CD14-positive monocyte (primary cell): ENCODE data around the gene MCC. TPM values are rescaled to one million over a fixed set of nuclear protein-coding genes. Genes with fewer than 3 reads are reported as not detected.

ENCODE experiments used
- DNase-seq, 3 donors: peaks; one replicate each; pipeline ENCODE4 v3.0.0-alpha.2; 2011 to 2022
- H2AFZ ChIP-seq: 2 replicates; pipeline ENCODE4 v1.6.0; 2012; ENCODE audit warnings: mild to moderate bottlenecking, low read depth, low read length, inconsistent platforms; ENCODE audit not compliant: insufficient read depth, poor library complexity, severe bottlenecking
- H3K27ac ChIP-seq, 2 donors: 1 replicate in 1 of 2; 2 replicates in 1 of 2; pipeline ENCODE4 v1.5.1; 2012 to 2013; ENCODE audit warnings: low read length in 2 of 2, control low read depth in 1 of 2, inconsistent platforms in 1 of 2, low read depth in 1 of 2, mild to moderate bottlenecking in 1 of 2
- H3K27me3 ChIP-seq, 2 donors: one replicate each; pipeline versions ENCODE4 v1.6.0 to v1.6.1; 2011 to 2013; ENCODE audit warnings: low read length in 2 of 2; ENCODE audit not compliant: control insufficient read depth in 2 of 2, insufficient read depth in 2 of 2
- H3K36me3 ChIP-seq, 2 donors: replicated peaks in 1 of 2; 1 replicate in 1 of 2; 2 replicates in 1 of 2; pipeline versions ENCODE4 v1.5.1 to v1.6.1; 2012 to 2013; ENCODE audit warnings: low read length in 2 of 2, control low read depth in 1 of 2, inconsistent platforms in 1 of 2, mild to moderate bottlenecking in 1 of 2; ENCODE audit not compliant: insufficient read depth in 2 of 2, control insufficient read depth in 1 of 2
- H3K4me1 ChIP-seq, 2 donors: 1 replicate in 1 of 2; 2 replicates in 1 of 2; pipeline versions ENCODE4 v1.5.1 to v1.6.1; 2012 to 2013; ENCODE audit warnings: low read length in 2 of 2, control low read depth in 1 of 2, inconsistent platforms in 1 of 2, mild to moderate bottlenecking in 1 of 2, moderate library complexity in 1 of 2; ENCODE audit not compliant: insufficient read depth in 2 of 2, control insufficient read depth in 1 of 2
- H3K4me2 ChIP-seq: replicated peaks from 2 replicates; pipeline ENCODE3; 2012; ENCODE audit warnings: low read length, moderate library complexity, mild to moderate bottlenecking; ENCODE audit not compliant: poor library complexity, severe bottlenecking; ENCODE audit errors: extremely low read depth
- H3K4me3 ChIP-seq, 3 experiments: fragments of 200-600 bp in 1 of 3; sonication (generic) in 1 of 3; replicated peaks in 1 of 3; 1 replicate in 2 of 3; 2 replicates in 1 of 3; pipeline ENCODE4 v1.5.1; 2011 to 2013; ENCODE audit warnings: low read length in 3 of 3, mild to moderate bottlenecking in 3 of 3, control low read depth in 2 of 3, low read depth in 2 of 3, inconsistent platforms in 1 of 3, moderate library complexity in 1 of 3
- H3K79me2 ChIP-seq: 2 replicates; pipeline ENCODE4 v1.6.0; 2012; ENCODE audit warnings: mild to moderate bottlenecking, control low read depth, inconsistent platforms, low read length, moderate library complexity; ENCODE audit not compliant: insufficient read depth
- H3K9ac ChIP-seq: 2 replicates; pipeline ENCODE4 v1.6.0; 2017; ENCODE audit warnings: low read length, mild to moderate bottlenecking; ENCODE audit not compliant: insufficient read depth, poor library complexity, severe bottlenecking
- H3K9me3 ChIP-seq, 2 donors: replicated peaks in 1 of 2; 1 replicate in 1 of 2; 2 replicates in 1 of 2; pipeline versions ENCODE4 v1.5.1 to v1.6.1; 2012 to 2013; ENCODE audit warnings: low read length in 2 of 2, control low read depth in 1 of 2; ENCODE audit not compliant: control insufficient read depth in 1 of 2, insufficient read depth in 1 of 2
- H4K20me1 ChIP-seq: 2 replicates; pipeline ENCODE4 v1.6.0; 2012; ENCODE audit warnings: mild to moderate bottlenecking, low read length, control low read depth, moderate library complexity; ENCODE audit not compliant: insufficient read depth
- H3K27ac Mint-ChIP-seq, 7 donors: one replicate each; pipeline ENCODE4 v1.8.0; 2020; ENCODE audit warnings: mild to moderate bottlenecking in 7 of 7, mixed read lengths in 7 of 7, moderate library complexity in 6 of 7, inconsistent platforms in 2 of 7
- H3K27me3 Mint-ChIP-seq, 3 donors: one replicate each; pipeline ENCODE4 v1.8.0; 2021 to 2022; ENCODE audit warnings: low read depth in 3 of 3, mild to moderate bottlenecking in 3 of 3, mixed read lengths in 3 of 3, moderate library complexity in 3 of 3, inconsistent platforms in 1 of 3
- H3K36me3 Mint-ChIP-seq, 2 donors: one replicate each; pipeline ENCODE4 v1.8.0; 2020; ENCODE audit warnings: mixed read lengths in 2 of 2, inconsistent platforms in 1 of 2, mild to moderate bottlenecking in 1 of 2
- H3K4me1 Mint-ChIP-seq: one replicate; pipeline ENCODE4 v1.8.0; 2020; ENCODE audit warnings: mild to moderate bottlenecking, mixed read lengths
- H3K4me3 Mint-ChIP-seq, 2 donors: one replicate each; pipeline ENCODE4 v1.8.0; 2020; ENCODE audit warnings: mild to moderate bottlenecking in 2 of 2, mixed read lengths in 2 of 2, moderate library complexity in 1 of 2
- H3K9me3 Mint-ChIP-seq, 7 donors: one replicate each; pipeline ENCODE4 v1.8.0; 2020 to 2022; ENCODE audit warnings: mixed read lengths in 7 of 7, mild to moderate bottlenecking in 6 of 7, moderate library complexity in 6 of 7, inconsistent platforms in 2 of 7
- WGBS: methylation state at CpG from one replicate; pipeline ENCODE4 v1.1.5; 2013; ENCODE audit warnings: missing lambda C conversion rate; ENCODE audit not compliant: insufficient coverage; 5-methylcytosine and 5-hydroxymethylcytosine counted together
- intact Hi-C, 2 donors: fragments of 100-400 bp; cut with micrococcal nuclease; formaldehyde crosslinking; loops; one replicate each; pipeline versions ENCODE4 v1.15.0 to v1.15.1; 2023
- polyA plus RNA-seq, 3 donors: library from polyadenylated mRNA; depleted of rRNA in 1 of 3; unstranded in 2 of 3; stranded (reverse) in 1 of 3; fragments of 300-500 nt in 2 of 3; fragments of >200 nt in 1 of 3; fragmentation: Illumina TruSeq in 2 of 3; gene quantifications; 1 replicate in 2 of 3; 2 replicates in 1 of 3; pipeline ENCODE4 v1.2.3, GENCODE V29; 2012 to 2021
- TF ChIP-seq, protein P1 (sequence below): fragments of 200-600 bp; IDR thresholded peaks from one replicate; pipeline ENCODE4 v1.8.0; 2022; ENCODE audit warnings: antibody characterized with exemption, mild to moderate bottlenecking

Gene MCC
- polyA plus RNA-seq, 3 donors: 0.09 TPM; not detected in 2

DNA sequence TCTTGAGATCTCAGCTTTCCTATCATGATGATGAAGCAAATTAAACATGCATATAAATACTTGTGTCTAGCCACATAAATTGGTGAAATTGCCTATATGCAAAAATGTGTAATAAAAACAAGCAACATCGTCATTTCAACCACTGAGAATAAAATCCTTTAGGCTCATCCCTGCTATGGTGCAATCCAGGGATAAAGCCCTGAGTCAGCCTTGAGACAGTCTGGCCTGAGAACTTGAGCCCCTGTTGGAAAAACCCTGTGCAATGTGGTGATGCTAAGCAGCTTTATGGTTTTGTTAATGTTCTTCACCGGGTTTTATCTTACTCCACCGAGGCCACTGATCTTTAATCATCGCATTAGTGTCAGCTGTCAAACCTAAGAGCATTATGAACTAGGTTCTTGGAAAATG lies 341.1 kb downstream of the MCC start:
- H4K20me1 ChIP-seq: no peaks in the 10 kb centered on the region
- no peak overlapping the region for H3K4me3 Mint-ChIP-seq
- intact Hi-C loops: no loop called here
- H3K9me3 Mint-ChIP-seq: peaks cover 0 to 2% (median 0%) of the 10 kb centered on the region in 7 donors
- no peaks in the 10 kb centered on the region for H3K9me3 ChIP-seq
- peaks cover 0 to 5% of the 10 kb centered on the region in 2 donors for H3K27me3 ChIP-seq
- H3K4me3 ChIP-seq: no peak overlapping the region
- H3K4me1 Mint-ChIP-seq: no peaks in the 10 kb centered on the region
- whole genome bisulfite sequencing: 66% methylated on average over 4 of the region's 4 CpGs
- no peak overlapping the region for H2AFZ ChIP-seq
- peaks cover 4 to 14% (median 5%) of the 10 kb centered on the region in 3 donors for H3K27me3 Mint-ChIP-seq
- H3K36me3 ChIP-seq: no peaks in the 10 kb centered on the region
- no peak overlapping the region for H3K27ac ChIP-seq
- no peaks in the 10 kb centered on the region for H3K36me3 Mint-ChIP-seq
- no peaks in the 10 kb centered on the region for H3K4me1 ChIP-seq
- TF ChIP-seq, protein P1, sequence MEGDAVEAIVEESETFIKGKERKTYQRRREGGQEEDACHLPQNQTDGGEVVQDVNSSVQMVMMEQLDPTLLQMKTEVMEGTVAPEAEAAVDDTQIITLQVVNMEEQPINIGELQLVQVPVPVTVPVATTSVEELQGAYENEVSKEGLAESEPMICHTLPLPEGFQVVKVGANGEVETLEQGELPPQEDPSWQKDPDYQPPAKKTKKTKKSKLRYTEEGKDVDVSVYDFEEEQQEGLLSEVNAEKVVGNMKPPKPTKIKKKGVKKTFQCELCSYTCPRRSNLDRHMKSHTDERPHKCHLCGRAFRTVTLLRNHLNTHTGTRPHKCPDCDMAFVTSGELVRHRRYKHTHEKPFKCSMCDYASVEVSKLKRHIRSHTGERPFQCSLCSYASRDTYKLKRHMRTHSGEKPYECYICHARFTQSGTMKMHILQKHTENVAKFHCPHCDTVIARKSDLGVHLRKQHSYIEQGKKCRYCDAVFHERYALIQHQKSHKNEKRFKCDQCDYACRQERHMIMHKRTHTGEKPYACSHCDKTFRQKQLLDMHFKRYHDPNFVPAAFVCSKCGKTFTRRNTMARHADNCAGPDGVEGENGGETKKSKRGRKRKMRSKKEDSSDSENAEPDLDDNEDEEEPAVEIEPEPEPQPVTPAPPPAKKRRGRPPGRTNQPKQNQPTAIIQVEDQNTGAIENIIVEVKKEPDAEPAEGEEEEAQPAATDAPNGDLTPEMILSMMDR: no peak
- no peak for DNase-seq
- H3K79me2 ChIP-seq: no peaks in the 10 kb centered on the region
- H3K9ac ChIP-seq: no peak overlapping the region
- no peak overlapping the region for H3K4me2 ChIP-seq
- no peak overlapping the region for H3K27ac Mint-ChIP-seq

DNA sequence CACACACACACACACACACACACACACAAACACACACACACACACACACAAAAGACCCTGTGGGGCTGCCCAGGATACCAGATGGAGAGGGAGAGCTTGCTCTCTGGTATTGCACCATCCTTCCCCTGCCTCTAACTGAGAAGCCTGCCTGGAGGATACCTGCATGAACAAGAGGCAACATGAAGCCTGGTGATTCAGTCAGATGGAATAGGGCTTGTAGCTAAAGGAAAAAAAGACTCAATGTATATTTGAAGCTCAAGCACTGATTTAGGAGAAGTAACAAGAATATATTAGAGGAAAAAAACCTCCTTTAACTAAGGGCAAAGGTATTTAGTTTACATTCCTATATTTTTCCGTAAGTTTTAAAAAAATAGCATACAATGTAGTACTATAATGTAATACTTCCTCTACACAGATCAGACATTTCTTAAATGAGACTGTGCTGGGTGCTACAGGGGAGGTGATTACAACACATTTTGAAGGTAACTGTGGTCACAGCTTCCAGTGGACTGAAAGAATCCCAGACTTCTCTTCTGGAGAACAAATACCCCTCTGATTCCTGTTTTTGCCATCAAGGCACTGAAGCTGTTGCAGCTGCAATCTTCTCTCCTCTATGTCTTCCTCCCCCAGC lies 342.4 kb downstream of the MCC start:
- Mint-ChIP-seq H3K9me3 (peaks cover 0 to 3% (median 0%) of the 10 kb centered on the region in 7 donors), H3K27ac (no peak overlapping the region)
- TF ChIP-seq, protein P1: no peak

More for the DNA sequence above, 342.4 kb downstream of the MCC start:
- Histone ChIP-seq H3K36me3 (no peaks in the 10 kb centered on the region), H4K20me1 (no peaks in the 10 kb centered on the region), H3K4me2 (no peak overlapping the region), H3K4me1 (no peaks in the 10 kb centered on the region), H2AFZ (no peak overlapping the region), H3K9me3 (no peaks in the 10 kb centered on the region), H3K27ac (no peak overlapping the region), H3K9ac (no peak overlapping the region), H3K79me2 (no peaks in the 10 kb centered on the region), H3K4me3 (no peak overlapping the region), H3K27me3 (peaks cover 0 to 5% of the 10 kb centered on the region in 2 donors)
- no peaks in the 10 kb centered on the region for H3K36me3 Mint-ChIP-seq
- H3K27me3 Mint-ChIP-seq: peaks cover 4 to 19% (median 5%) of the 10 kb centered on the region in 3 donors
- intact Hi-C loops: no loop called here
- no peak overlapping the region for H3K4me3 Mint-ChIP-seq
- WGBS: no CpG with 5 or more reads among the region's 1 CpG
- no peak for DNase-seq
- no peaks in the 10 kb centered on the region for H3K4me1 Mint-ChIP-seq
